Chondrocyte (in vitro differentiated cells): ENCODE results near the gene ACAP2. TPM values are rescaled to one million over a fixed set of nuclear protein-coding genes. Genes with fewer than 3 reads are reported as not detected.

ENCODE experiments used
- DNase-seq: peaks from one replicate; pipeline ENCODE4 v3.0.0; 2021; ENCODE audit warnings: mixed read lengths, low spot score
- H3K27ac Mint-ChIP-seq: one replicate; pipeline ENCODE4 v1.8.0; 2021; ENCODE audit warnings: mild to moderate bottlenecking, moderate library complexity, mixed read lengths; ENCODE audit not compliant: unreplicated experiment
- H3K27me3 Mint-ChIP-seq: 2 replicates; pipeline ENCODE4 v1.8.0; 2021; ENCODE audit warnings: low read depth, mixed read lengths
- H3K36me3 Mint-ChIP-seq: 2 replicates; pipeline ENCODE4 v1.8.0; 2021; ENCODE audit warnings: low read depth, mixed read lengths
- H3K4me1 Mint-ChIP-seq: 2 replicates; pipeline ENCODE4 v1.8.0; 2021; ENCODE audit warnings: low read depth, mild to moderate bottlenecking, mixed read lengths
- H3K4me3 Mint-ChIP-seq: one replicate; pipeline ENCODE4 v1.8.0; 2021; ENCODE audit warnings: mild to moderate bottlenecking, moderate library complexity, mixed read lengths; ENCODE audit not compliant: unreplicated experiment
- H3K9me3 Mint-ChIP-seq: 2 replicates; pipeline ENCODE4 v1.8.0; 2021; ENCODE audit warnings: low read depth, mixed read lengths
- total RNA-seq: library from RNA; stranded (reverse); gene quantifications from 3 replicates; pipeline ENCODE4 v1.2.1, GENCODE V29; 2021
- TF ChIP-seq, protein P1 (sequence below): fragments of 200-600 bp; sonication (generic); IDR thresholded peaks from 2 replicates; pipeline ENCODE4 v1.5.0; 2021; ENCODE audit warnings: antibody characterized with exemption, mild to moderate bottlenecking, moderate library complexity

ACAP2 gene
- total RNA-seq, 1 donor from 2014 or later: 43.3 TPM

GRCh38 chr3:195450731-195451229 lies 8.0 kb upstream of the ACAP2 start:
- DNase-seq: no peak

GRCh38 chr3:195448205-195448875 lies 5.5 kb upstream of the ACAP2 start:
- H3K9me3 Mint-ChIP-seq: peaks cover 3% of the 10 kb centered on the region
- no peak for DNase-seq
- TF ChIP-seq, protein P1, sequence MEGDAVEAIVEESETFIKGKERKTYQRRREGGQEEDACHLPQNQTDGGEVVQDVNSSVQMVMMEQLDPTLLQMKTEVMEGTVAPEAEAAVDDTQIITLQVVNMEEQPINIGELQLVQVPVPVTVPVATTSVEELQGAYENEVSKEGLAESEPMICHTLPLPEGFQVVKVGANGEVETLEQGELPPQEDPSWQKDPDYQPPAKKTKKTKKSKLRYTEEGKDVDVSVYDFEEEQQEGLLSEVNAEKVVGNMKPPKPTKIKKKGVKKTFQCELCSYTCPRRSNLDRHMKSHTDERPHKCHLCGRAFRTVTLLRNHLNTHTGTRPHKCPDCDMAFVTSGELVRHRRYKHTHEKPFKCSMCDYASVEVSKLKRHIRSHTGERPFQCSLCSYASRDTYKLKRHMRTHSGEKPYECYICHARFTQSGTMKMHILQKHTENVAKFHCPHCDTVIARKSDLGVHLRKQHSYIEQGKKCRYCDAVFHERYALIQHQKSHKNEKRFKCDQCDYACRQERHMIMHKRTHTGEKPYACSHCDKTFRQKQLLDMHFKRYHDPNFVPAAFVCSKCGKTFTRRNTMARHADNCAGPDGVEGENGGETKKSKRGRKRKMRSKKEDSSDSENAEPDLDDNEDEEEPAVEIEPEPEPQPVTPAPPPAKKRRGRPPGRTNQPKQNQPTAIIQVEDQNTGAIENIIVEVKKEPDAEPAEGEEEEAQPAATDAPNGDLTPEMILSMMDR: no peak
- no peak overlapping the region for H3K4me3 Mint-ChIP-seq
- peaks cover 20% of the 10 kb centered on the region for H3K4me1 Mint-ChIP-seq
- H3K27ac Mint-ChIP-seq: no peak overlapping the region
- no peaks in the 10 kb centered on the region for H3K36me3 Mint-ChIP-seq
- H3K27me3 Mint-ChIP-seq: no peaks in the 10 kb centered on the region

More at GRCh38 chr3:195450731-195451229, 8.0 kb upstream of the ACAP2 start:
- Mint-ChIP-seq H3K4me1 (peaks cover 12% of the 10 kb centered on the region), H3K36me3 (peaks cover 2% of the 10 kb centered on the region), H3K27ac (peak overlapping the region; percentile 38), H3K27me3 (no peaks in the 10 kb centered on the region), H3K9me3 (peaks cover 15% of the 10 kb centered on the region), H3K4me3 (no peak overlapping the region)
- TF ChIP-seq, protein P1: no peak

GRCh38 chr3:195447201-195447600 lies 4.4 kb upstream of the ACAP2 start:
- H3K36me3 Mint-ChIP-seq: no peaks in the 10 kb centered on the region
- peaks cover 3% of the 10 kb centered on the region for H3K9me3 Mint-ChIP-seq
- TF ChIP-seq, protein P1: no peak
- H3K4me3 Mint-ChIP-seq: no peak overlapping the region
- H3K4me1 Mint-ChIP-seq: peaks cover 23% of the 10 kb centered on the region
- H3K27ac Mint-ChIP-seq: no peak overlapping the region
- DNase-seq: no peak
- H3K27me3 Mint-ChIP-seq: no peaks in the 10 kb centered on the region

DNA sequence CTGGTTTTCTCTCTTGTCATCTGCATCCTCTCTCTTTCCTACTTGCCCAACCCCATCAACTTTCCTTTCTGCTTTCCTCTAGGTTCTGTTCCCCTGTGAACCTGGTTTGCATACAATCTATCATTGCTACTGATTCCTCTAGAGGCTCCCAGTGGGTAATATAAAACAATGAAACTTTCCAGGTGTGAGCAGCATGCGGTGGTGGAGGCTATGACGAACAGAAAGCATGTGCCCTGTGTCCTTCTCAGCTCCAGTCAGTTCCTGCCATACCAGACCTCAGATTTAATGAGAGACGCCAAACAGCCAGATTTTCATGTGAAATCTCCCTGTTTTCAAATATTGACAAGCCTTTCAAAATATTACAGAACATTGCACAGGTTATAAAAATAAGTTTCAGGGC lies 3.5 kb upstream of the ACAP2 start:
- H3K36me3 Mint-ChIP-seq: no peaks in the 10 kb centered on the region
- peaks cover 3% of the 10 kb centered on the region for H3K9me3 Mint-ChIP-seq
- peaks cover 27% of the 10 kb centered on the region for H3K4me1 Mint-ChIP-seq
- TF ChIP-seq, protein P1: no peak
- no peak overlapping the region for H3K4me3 Mint-ChIP-seq
- no peak for DNase-seq
- no peaks in the 10 kb centered on the region for H3K27me3 Mint-ChIP-seq
- no peak overlapping the region for H3K27ac Mint-ChIP-seq

GRCh38 chr3:195445885-195446284 lies 3.1 kb upstream of the ACAP2 start:
- TF ChIP-seq, protein P1: no peak
- DNase-seq: no peak
- Mint-ChIP-seq H3K27ac (no peak overlapping the region), H3K27me3 (no peaks in the 10 kb centered on the region), H3K36me3 (no peaks in the 10 kb centered on the region), H3K9me3 (peaks cover 3% of the 10 kb centered on the region), H3K4me3 (no peak overlapping the region), H3K4me1 (peaks cover 28% of the 10 kb centered on the region)
